ENCODE results near the gene RAD51.
A peak's percentile ranks its signal among the peaks of the same experiment; 100 is the strongest.

RAD51 gene

DNA sequence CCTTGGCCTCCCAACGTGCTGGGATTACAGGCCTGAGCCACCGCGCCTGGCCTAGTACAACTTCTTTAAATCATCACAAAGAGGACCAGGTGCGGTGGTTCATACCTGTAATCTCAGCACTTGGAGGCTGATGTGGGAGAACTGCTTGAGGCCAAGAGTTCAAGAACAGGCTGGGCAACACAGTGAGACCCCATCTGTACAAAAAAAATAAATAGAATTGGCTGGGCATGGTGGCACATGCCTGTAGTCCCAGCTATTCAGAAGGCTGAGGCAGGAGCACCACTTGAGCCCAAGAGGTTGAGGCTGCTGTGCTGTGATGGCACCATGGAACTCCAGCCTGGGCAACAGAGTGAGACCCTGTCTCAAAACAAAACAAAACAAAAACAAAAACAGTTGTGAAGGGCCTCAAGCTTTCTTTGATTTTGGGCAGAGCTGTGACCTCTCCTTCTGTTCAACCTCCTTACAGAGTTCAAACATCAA is 54.2 kb downstream of the RAD51 start:
- no peak overlapping the region for H2BK120ac ChIP-seq (ENCODE audit: low read depth, low read length)
- peaks cover 11% of the 10 kb centered on the region for H3K79me1 ChIP-seq (ENCODE audit: low read length)
- H3K27me3 ChIP-seq (ENCODE audit: insufficient read depth, low read length, poor library complexity): no peaks in the 10 kb centered on the region
- no peak overlapping the region for H3K56ac ChIP-seq (ENCODE audit: low read length)
- no peak overlapping the region for H3K9ac ChIP-seq (ENCODE audit: low read length)
- no peak overlapping the region for H3K23ac ChIP-seq (ENCODE audit: low read length)
- no peaks in the 10 kb centered on the region for H3K36me3 ChIP-seq (ENCODE audit: control insufficient read depth, insufficient read depth, low read length)
- no peak overlapping the region for H2AK5ac ChIP-seq (ENCODE audit: low read length)
- H2BK15ac ChIP-seq (replicated peaks; ENCODE audit: low read depth): no peak overlapping the region
- no peak overlapping the region for H2BK5ac ChIP-seq (ENCODE audit: low read length)
- H3K27ac ChIP-seq (ENCODE audit: low read depth, low read length): no peak overlapping the region
- no peak overlapping the region for H3K4me2 ChIP-seq (ENCODE audit: low read length)
- no peak overlapping the region for H3K4ac ChIP-seq (ENCODE audit: low read depth, low read length)
- H3K79me2 ChIP-seq (ENCODE audit: control insufficient read depth, insufficient read depth, low read length): peaks cover 4% of the 10 kb centered on the region
- H3K18ac ChIP-seq (ENCODE audit: low read length): no peak overlapping the region
- no peak overlapping the region for H3K4me3 ChIP-seq (ENCODE audit: low read length)
- whole genome bisulfite sequencing (ENCODE audit: extremely low coverage, insufficient coverage, low lambda C conversion rate): no CpG with 5 or more reads among the region's 4 CpGs
- H4K5ac ChIP-seq (ENCODE audit: low read length): no peak overlapping the region
- no peaks in the 10 kb centered on the region for H3K4me1 ChIP-seq (ENCODE audit: control insufficient read depth, low read depth, low read length)
- DNase-seq: no peak
- no peak overlapping the region for H4K8ac ChIP-seq (ENCODE audit: low read depth, low read length)

DNA sequence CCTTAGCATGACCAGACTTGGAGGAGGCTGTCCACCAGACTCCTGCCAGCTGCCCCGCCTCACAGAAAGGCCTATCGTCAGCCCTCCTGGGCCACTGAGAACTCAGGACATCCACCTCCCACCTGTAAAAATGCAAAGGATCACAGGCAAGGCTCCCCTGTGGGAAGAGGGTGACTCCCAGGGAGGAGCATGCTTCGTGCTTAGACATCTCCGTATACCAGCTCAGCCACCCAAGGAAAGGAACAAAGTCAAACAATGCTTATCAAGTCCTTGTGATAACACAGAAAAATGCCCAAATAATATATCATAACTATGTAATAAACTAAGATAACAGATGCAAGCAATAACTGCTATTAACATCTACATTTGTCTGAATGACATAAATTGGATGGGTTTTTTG is 55.9 kb downstream of the RAD51 start:
- WGBS (ENCODE audit: extremely low coverage, insufficient coverage, low lambda C conversion rate): no CpG with 5 or more reads among the region's 4 CpGs
- Histone ChIP-seq H2AK5ac (ENCODE audit: low read length) (no peak overlapping the region), H2BK15ac (replicated peaks; ENCODE audit: low read depth) (no peak overlapping the region), H3K4me2 (ENCODE audit: low read length) (no peak overlapping the region), H3K4me1 (ENCODE audit: control insufficient read depth, low read depth, low read length) (no peaks in the 10 kb centered on the region), H3K4ac (ENCODE audit: low read depth, low read length) (no peak overlapping the region), H3K79me2 (ENCODE audit: control insufficient read depth, insufficient read depth, low read length) (peaks cover 4% of the 10 kb centered on the region), H3K18ac (ENCODE audit: low read length) (no peak overlapping the region), H3K79me1 (ENCODE audit: low read length) (peaks cover 9% of the 10 kb centered on the region), H3K27me3 (ENCODE audit: insufficient read depth, low read length, poor library complexity) (no peaks in the 10 kb centered on the region), H3K36me3 (ENCODE audit: control insufficient read depth, insufficient read depth, low read length) (no peaks in the 10 kb centered on the region), H3K56ac (ENCODE audit: low read length) (no peak overlapping the region), H4K5ac (ENCODE audit: low read length) (no peak overlapping the region), H3K27ac (ENCODE audit: low read depth, low read length) (no peak overlapping the region), H3K9ac (ENCODE audit: low read length) (no peak overlapping the region), H2BK120ac (ENCODE audit: low read depth, low read length) (no peak overlapping the region), H3K23ac (ENCODE audit: low read length) (no peak overlapping the region), H2BK5ac (ENCODE audit: low read length) (no peak overlapping the region), H3K4me3 (ENCODE audit: low read length) (no peak overlapping the region), H4K8ac (ENCODE audit: low read depth, low read length) (no peak overlapping the region)
- no peak for DNase-seq

DNA sequence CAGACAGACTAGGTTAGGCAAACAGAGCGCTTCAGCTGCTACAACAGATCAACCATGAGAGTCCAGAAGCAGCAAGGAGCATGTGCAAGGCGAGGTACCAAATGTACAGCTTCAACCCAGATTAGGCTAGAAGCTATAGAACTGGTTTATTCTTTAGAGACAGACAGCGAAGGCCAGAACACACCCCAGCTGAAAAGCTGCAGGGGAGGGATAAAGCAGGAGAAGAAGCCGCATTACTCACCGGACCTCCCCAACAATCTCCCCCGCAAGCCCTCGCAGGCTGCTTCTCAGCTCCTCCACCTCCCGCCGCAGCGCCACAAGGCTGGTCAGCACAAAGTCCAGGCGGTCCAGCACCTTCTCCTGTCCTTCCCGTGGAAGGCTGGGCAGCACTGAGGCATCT is 56.8 kb downstream of the RAD51 start:
- no CpG with 5 or more reads among the region's 12 CpGs for WGBS (ENCODE audit: extremely low coverage, insufficient coverage, low lambda C conversion rate)
- no peak overlapping the region for H2BK5ac ChIP-seq (ENCODE audit: low read length)
- H3K4ac ChIP-seq (ENCODE audit: low read depth, low read length): no peak overlapping the region
- no peak overlapping the region for H2BK120ac ChIP-seq (ENCODE audit: low read depth, low read length)
- no peaks in the 10 kb centered on the region for H3K36me3 ChIP-seq (ENCODE audit: control insufficient read depth, insufficient read depth, low read length)
- H3K18ac ChIP-seq (ENCODE audit: low read length): no peak overlapping the region
- H4K5ac ChIP-seq (ENCODE audit: low read length): no peak overlapping the region
- DNase-seq: no peak
- no peaks in the 10 kb centered on the region for H3K4me1 ChIP-seq (ENCODE audit: control insufficient read depth, low read depth, low read length)
- no peaks in the 10 kb centered on the region for H3K27me3 ChIP-seq (ENCODE audit: insufficient read depth, low read length, poor library complexity)
- H3K79me2 ChIP-seq (ENCODE audit: control insufficient read depth, insufficient read depth, low read length): peaks cover 4% of the 10 kb centered on the region
- no peak overlapping the region for H2BK15ac ChIP-seq (replicated peaks; ENCODE audit: low read depth)
- no peak overlapping the region for H3K23ac ChIP-seq (ENCODE audit: low read length)
- H3K79me1 ChIP-seq (ENCODE audit: low read length): peaks cover 9% of the 10 kb centered on the region
- no peak overlapping the region for H2AK5ac ChIP-seq (ENCODE audit: low read length)
- no peak overlapping the region for H3K4me2 ChIP-seq (ENCODE audit: low read length)
- H4K8ac ChIP-seq (ENCODE audit: low read depth, low read length): no peak overlapping the region
- no peak overlapping the region for H3K27ac ChIP-seq (ENCODE audit: low read depth, low read length)
- H3K4me3 ChIP-seq (ENCODE audit: low read length): no peak overlapping the region
- H3K56ac ChIP-seq (ENCODE audit: low read length): no peak overlapping the region
- no peak overlapping the region for H3K9ac ChIP-seq (ENCODE audit: low read length)

DNA sequence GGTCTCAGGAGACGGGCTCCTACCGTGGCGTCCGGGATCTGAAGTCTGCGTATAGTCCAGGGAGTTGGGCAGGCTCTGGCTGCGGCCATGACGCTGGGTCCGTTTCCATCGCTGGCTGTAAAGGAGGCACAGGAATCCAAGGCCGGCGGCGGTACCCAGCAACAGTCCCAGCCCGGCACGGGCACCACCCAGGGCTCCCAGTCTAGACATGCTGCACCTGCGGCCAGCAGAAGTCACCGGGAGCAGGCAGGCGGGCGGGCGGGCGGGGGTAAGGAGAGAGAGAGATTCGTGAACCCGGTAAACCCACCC is 59.6 kb downstream of the RAD51 start:
- no peak overlapping the region for H3K23ac ChIP-seq (ENCODE audit: low read length)
- no peaks in the 10 kb centered on the region for H3K27me3 ChIP-seq (ENCODE audit: insufficient read depth, low read length, poor library complexity)
- no peak for DNase-seq
- peaks cover 9% of the 10 kb centered on the region for H3K79me1 ChIP-seq (ENCODE audit: low read length)
- H4K8ac ChIP-seq (ENCODE audit: low read depth, low read length): no peak overlapping the region
- H2BK120ac ChIP-seq (ENCODE audit: low read depth, low read length): no peak overlapping the region
- no peak overlapping the region for H3K4ac ChIP-seq (ENCODE audit: low read depth, low read length)
- H3K9ac ChIP-seq (ENCODE audit: low read length): peak overlapping the region; percentile 69
- no peaks in the 10 kb centered on the region for H3K36me3 ChIP-seq (ENCODE audit: control insufficient read depth, insufficient read depth, low read length)
- H2BK5ac ChIP-seq (ENCODE audit: low read length): no peak overlapping the region
- H2BK15ac ChIP-seq (replicated peaks; ENCODE audit: low read depth): no peak overlapping the region
- peak overlapping the region; percentile 89 for H3K56ac ChIP-seq (ENCODE audit: low read length)
- peak overlapping the region; percentile 79 for H3K4me2 ChIP-seq (ENCODE audit: low read length)
- no peak overlapping the region for H2AK5ac ChIP-seq (ENCODE audit: low read length)
- no peaks in the 10 kb centered on the region for H3K4me1 ChIP-seq (ENCODE audit: control insufficient read depth, low read depth, low read length)
- H4K5ac ChIP-seq (ENCODE audit: low read length): no peak overlapping the region
- WGBS (ENCODE audit: extremely low coverage, insufficient coverage, low lambda C conversion rate): no CpG with 5 or more reads among the region's 22 CpGs
- peak overlapping the region; percentile 95 for H3K4me3 ChIP-seq (ENCODE audit: low read length)
- H3K18ac ChIP-seq (ENCODE audit: low read length): no peak overlapping the region
- H3K79me2 ChIP-seq (ENCODE audit: control insufficient read depth, insufficient read depth, low read length): peaks cover 4% of the 10 kb centered on the region
- H3K27ac ChIP-seq (ENCODE audit: low read depth, low read length): no peak overlapping the region

DNA sequence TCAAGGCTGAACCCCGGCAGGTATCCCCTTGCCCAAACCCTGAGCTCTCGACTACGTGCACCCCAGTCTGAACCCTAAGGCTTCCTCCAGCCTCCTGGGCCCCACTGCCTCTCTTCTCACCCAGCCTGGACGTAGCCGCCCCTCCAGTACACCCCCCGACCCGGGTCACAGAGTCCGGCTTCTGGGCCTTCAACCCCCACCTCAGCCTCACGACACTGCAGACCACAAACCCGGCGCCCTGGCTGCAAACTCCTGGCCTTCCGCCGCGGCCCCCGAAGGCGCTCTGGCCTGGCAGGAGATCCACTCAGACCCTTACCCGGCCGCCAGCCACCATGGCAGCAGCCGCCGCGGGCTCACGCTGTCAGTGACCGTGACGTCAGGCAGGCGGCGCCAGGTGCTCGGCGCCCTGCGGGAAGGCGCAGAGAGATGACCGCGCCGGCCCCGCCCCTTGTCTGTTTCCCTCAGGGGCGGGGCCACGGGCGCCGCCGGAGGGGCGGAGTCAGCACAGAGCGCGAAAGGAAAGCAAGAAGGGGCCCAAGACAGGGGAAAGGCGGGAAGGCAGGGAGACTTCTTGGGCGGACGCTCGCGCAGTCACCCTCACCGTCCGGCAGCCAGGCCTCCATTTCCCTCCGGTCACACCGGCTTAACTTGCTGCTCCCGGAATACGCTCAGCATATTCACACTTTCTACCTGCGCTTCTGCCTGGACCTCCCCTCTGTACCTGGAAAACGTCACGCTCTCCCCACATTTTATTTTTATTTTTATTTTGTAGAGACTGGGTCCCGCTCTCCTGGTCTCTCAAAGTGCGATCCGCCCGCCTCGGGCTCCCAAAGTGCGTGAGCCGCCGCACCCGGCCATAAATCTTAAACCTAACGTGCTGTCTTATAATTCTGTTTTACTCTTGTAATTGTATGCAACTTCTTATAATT is 60.2 kb downstream of the RAD51 start, which contains the start of gene RMDN3:
TSS of gene RMDN3 (minus strand) at position 372 of the 929 bp plus-strand sequence. CDS start 471 bp downstream, outside the sequence.
- Histone ChIP-seq H3K4me2 (ENCODE audit: low read length) (peak within 1 kb of the TSS; percentile 84), H3K79me1 (ENCODE audit: low read length) (peaks cover 9% of the 10 kb centered on the region), H3K27ac (ENCODE audit: low read depth, low read length) (peak within 1 kb of the TSS; percentile 81), H4K5ac (ENCODE audit: low read length) (peak within 1 kb of the TSS; percentile 87), H2BK120ac (ENCODE audit: low read depth, low read length) (no peak within 1 kb of the TSS), H2BK5ac (ENCODE audit: low read length) (peak within 1 kb of the TSS; percentile 95), H3K18ac (ENCODE audit: low read length) (peak within 1 kb of the TSS; percentile 62), H3K23ac (ENCODE audit: low read length) (peak within 1 kb of the TSS; percentile 92), H3K27me3 (ENCODE audit: insufficient read depth, low read length, poor library complexity) (no peaks in the 10 kb centered on the region), H4K8ac (ENCODE audit: low read depth, low read length) (no peak within 1 kb of the TSS), H3K9ac (ENCODE audit: low read length) (peak within 1 kb of the TSS; percentile 98), H2AK5ac (ENCODE audit: low read length) (no peak within 1 kb of the TSS), H3K4ac (ENCODE audit: low read depth, low read length) (no peak within 1 kb of the TSS), H3K4me1 (ENCODE audit: control insufficient read depth, low read depth, low read length) (no peaks in the 10 kb centered on the region), H3K4me3 (ENCODE audit: low read length) (peak within 1 kb of the TSS; percentile 95), H3K79me2 (ENCODE audit: control insufficient read depth, insufficient read depth, low read length) (peaks cover 4% of the 10 kb centered on the region), H2BK15ac (replicated peaks; ENCODE audit: low read depth) (no peak within 1 kb of the TSS), H3K56ac (ENCODE audit: low read length) (peak within 1 kb of the TSS; percentile 99), H3K36me3 (ENCODE audit: control insufficient read depth, insufficient read depth, low read length) (no peaks in the 10 kb centered on the region)
- WGBS (ENCODE audit: extremely low coverage, insufficient coverage, low lambda C conversion rate): no CpG with 5 or more reads among the region's 66 CpGs
- DNase-seq: peak; percentile 97
